Hepatocyte (in vitro differentiated cells): ENCODE measurements around the gene ARSD.

Source experiments
- EZH2 ChIP-seq: fragments of 200-600 bp; sonication (generic); IDR thresholded peaks from 2 replicates; pipeline ENCODE4 v1.6.1; 2016; ENCODE audit warnings: antibody characterized with exemption, mild to moderate bottlenecking, borderline replicate concordance
- EZH2phosphoT487 ChIP-seq: fragments of 200-600 bp; sonication (generic); IDR thresholded peaks from one replicate; pipeline ENCODE4 v1.6.1; 2018; ENCODE audit warnings: antibody characterized with exemption, mild to moderate bottlenecking, low read depth, moderate library complexity; ENCODE audit not compliant: unreplicated experiment, severe bottlenecking
- TF ChIP-seq, protein P1 (sequence below): fragments of 200-600 bp; sonication (generic); IDR thresholded peaks from 2 replicates; pipeline ENCODE4 v1.5.1; 2016; ENCODE audit warnings: antibody characterized with exemption, mild to moderate bottlenecking; ENCODE audit not compliant: poor library complexity

DNA sequence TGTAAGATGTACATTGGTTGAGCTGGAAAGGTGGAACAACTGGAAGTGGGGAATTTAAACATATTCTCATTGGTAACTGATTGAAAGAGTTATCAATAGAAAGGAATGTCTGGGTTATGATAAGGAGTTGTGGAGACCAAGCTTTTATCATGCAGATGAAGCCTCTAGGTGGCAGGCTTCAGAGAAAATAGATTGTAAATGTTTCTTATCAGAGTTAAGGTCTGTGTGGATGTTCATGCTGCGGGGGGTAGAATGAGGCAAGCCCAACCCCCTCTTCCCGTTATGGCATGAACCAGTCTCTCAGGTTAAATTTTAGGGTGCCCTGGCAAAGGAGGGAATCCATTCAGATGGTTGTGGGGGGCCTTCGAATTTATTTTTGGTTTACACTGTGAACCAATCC is 16.0 kb downstream of the ARSD start:
- TF ChIP-seq, protein P1, sequence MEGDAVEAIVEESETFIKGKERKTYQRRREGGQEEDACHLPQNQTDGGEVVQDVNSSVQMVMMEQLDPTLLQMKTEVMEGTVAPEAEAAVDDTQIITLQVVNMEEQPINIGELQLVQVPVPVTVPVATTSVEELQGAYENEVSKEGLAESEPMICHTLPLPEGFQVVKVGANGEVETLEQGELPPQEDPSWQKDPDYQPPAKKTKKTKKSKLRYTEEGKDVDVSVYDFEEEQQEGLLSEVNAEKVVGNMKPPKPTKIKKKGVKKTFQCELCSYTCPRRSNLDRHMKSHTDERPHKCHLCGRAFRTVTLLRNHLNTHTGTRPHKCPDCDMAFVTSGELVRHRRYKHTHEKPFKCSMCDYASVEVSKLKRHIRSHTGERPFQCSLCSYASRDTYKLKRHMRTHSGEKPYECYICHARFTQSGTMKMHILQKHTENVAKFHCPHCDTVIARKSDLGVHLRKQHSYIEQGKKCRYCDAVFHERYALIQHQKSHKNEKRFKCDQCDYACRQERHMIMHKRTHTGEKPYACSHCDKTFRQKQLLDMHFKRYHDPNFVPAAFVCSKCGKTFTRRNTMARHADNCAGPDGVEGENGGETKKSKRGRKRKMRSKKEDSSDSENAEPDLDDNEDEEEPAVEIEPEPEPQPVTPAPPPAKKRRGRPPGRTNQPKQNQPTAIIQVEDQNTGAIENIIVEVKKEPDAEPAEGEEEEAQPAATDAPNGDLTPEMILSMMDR, result peak; percentile 37
- TF ChIP-seq EZH2, result no peak
- TF ChIP-seq EZH2phosphoT487, result no peak
